ENCODE measurements around the gene IGF2BP1. TPM values are rescaled to one million over a fixed set of nuclear protein-coding genes. Genes with fewer than 3 reads are reported as not detected.

Gene IGF2BP1
- total and polyA plus RNA-seq, 7 donors = 0.14 to 0.36 (median 0.20) TPM; not detected in 4

- intact Hi-C loops (cut with DNase I) = no loop called here
- no peak for TF ChIP-seq POLR2AphosphoS5 (IDR thresholded peaks at IDR 0.05)
- TF ChIP-seq EP300 (IDR thresholded peaks at IDR 0.05) = no peak
- TF ChIP-seq CTCF (IDR thresholded peaks at IDR 0.05) = no peak
- no peak for TF ChIP-seq POLR2A (IDR thresholded peaks at IDR 0.05)
- no peak overlapping the region for H3K4me3 ChIP-seq
- no peaks in the 10 kb centered on the region for H3K9me3 ChIP-seq
- peaks cover 0 to 12% (median 5%) of the 10 kb centered on the region in 4 donors for H3K4me1 ChIP-seq
- peaks cover 0 to 3% (median 0%) of the 10 kb centered on the region in 3 donors for H3K27me3 ChIP-seq
- 7 to 31% methylated on average over 2 of the region's 2 CpGs for WGBS, 2 donors
- no peak for DNase-seq
- no peak overlapping the region for H3K27ac ChIP-seq
- H3K36me3 ChIP-seq = no peaks in the 10 kb centered on the region
These were observed 66.5 kb downstream of the IGF2BP1 start for GRCh38 chr17:49063652-49064051.

DNA sequence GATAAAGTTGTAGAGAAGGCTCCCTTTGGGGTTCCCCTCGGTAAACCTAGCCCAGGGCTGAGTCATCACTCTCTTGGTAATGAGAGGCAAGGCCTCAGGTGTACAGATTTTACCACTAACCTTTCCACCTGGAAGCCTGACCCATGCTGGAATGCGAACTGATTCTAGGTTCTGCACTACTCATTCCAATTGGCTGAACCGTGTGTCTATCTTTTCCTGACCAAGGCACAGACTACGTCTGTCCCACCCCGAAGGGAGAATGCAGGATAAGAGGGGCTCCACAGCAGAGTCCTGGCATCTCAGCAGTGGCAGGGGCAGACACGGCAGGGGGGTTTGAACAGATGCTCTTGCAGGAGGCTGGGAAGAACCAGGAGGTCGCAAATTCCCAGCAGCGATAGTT lies 70.0 kb downstream of the IGF2BP1 start:
- Histone ChIP-seq H3K36me3 (no peaks in the 10 kb centered on the region), H3K27me3 (no peaks in the 10 kb centered on the region), H3K4me3 (no peak overlapping the region), H3K27ac (no peak overlapping the region), H3K4me1 (peaks cover 0 to 12% (median 5%) of the 10 kb centered on the region in 4 donors), H3K9me3 (no peaks in the 10 kb centered on the region)
- no peak for TF ChIP-seq CTCF (IDR thresholded peaks at IDR 0.05)
- 84 to 86% methylated on average over 8 of the region's 8 CpGs for WGBS, 2 donors
- DNase-seq = no peak
- intact Hi-C loops (cut with DNase I) = no loop called here

DNA sequence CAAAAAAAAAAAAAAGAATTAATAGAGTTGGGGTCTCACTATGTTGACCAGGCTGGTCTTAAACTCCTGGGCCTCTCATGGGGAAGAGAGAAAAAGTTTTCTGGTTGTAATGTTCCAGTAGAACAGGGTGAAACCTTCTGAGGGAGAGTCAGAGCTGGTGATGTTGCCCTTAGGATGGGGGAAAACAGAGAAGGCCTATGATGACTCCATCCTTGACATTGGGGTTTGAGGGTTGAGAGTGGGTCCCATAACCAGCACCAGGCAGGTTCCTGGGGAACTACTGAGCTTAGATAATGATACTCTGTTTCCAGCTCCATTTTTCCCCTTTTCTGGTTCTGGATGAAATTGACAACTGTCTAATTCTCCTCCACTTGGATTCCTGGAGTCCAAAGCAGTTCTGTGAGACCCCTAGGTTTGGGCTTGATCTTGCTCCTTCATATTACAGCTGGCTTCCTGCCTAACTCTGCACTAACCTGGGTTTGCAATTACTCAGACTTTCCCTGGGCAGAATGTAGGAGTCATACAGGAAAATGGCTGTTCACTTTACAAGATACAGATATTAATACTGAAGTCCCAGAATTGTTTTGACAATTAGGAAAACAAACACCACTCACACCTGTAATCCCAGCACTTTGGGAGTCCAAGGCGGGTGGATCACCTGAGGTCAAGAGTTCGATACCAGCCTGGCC lies 72.5 kb downstream of the IGF2BP1 start:
- intact Hi-C loops (cut with DNase I) = no loop called here
- H3K4me1 ChIP-seq = no peaks in the 10 kb centered on the region

DNA sequence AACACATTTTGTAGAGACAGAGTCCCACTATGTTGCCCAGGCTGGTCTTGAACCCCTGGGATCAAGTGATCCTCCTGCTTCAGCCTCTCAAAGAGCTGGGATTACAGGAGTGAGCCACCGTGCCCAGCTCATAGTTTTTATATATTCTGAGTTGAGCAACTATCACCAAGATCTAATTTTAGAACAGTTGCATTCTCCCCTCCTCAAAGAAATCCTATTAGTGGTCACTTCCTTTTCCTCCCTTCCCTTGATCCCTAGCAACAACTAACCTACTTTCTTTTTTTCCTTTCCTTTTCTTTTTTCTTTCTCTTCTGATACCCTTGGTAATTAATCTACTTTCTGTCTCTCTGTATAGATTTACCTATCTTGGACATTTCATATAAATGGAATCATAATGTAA lies 73.9 kb downstream of the IGF2BP1 start:
- no peak overlapping the region for H3K27ac ChIP-seq
- H3K36me3 ChIP-seq = no peaks in the 10 kb centered on the region
- H3K4me3 ChIP-seq = no peak overlapping the region
- no peaks in the 10 kb centered on the region for H3K27me3 ChIP-seq
- TF ChIP-seq POLR2AphosphoS5 (IDR thresholded peaks at IDR 0.05) (no peak), POLR2A (IDR thresholded peaks at IDR 0.05) (no peak), EP300 (IDR thresholded peaks at IDR 0.05) (no peak), CTCF (IDR thresholded peaks at IDR 0.05) (no peak)
- H3K4me1 ChIP-seq = no peaks in the 10 kb centered on the region
- no peak for DNase-seq
- intact Hi-C loops (cut with DNase I) = no loop called here
- no peaks in the 10 kb centered on the region for H3K9me3 ChIP-seq
- 59 to 72% methylated on average over 1 of the region's 1 CpG for WGBS, 2 donors

More for the DNA sequence above, 72.5 kb downstream of the IGF2BP1 start:
- Histone ChIP-seq H3K27ac (no peak overlapping the region), H3K27me3 (no peaks in the 10 kb centered on the region), H3K9me3 (no peaks in the 10 kb centered on the region), H3K36me3 (no peaks in the 10 kb centered on the region), H3K4me3 (no peak overlapping the region)
- DNase-seq = no peak
- 93 to 98% methylated on average over 2 of the region's 2 CpGs for WGBS, 2 donors
- TF ChIP-seq POLR2AphosphoS5 (IDR thresholded peaks at IDR 0.05) (no peak), EP300 (IDR thresholded peaks at IDR 0.05) (no peak), CTCF (IDR thresholded peaks at IDR 0.05) (no peak)

Measured in sigmoid colon (tissue), 7 donors.